Colonic mucosa (tissue), 4 donors: ENCODE measurements around the gene CPNE5. TPM values are rescaled to one million over a fixed set of nuclear protein-coding genes. Genes with fewer than 3 reads are reported as not detected.
"Not testable (repeated sequence)": the region's sequence is repeated elsewhere in the genome, so short reads cannot be mapped to it uniquely, and the experiment has no call there.

Source experiments
- DNase-seq: peaks from one replicate; pipeline ENCODE4 v3.0.0-alpha.2; 2020
- H3K27ac ChIP-seq: fragments of 200-600 bp; one replicate; pipeline ENCODE4 v1.8.0; 2021
- H3K27me3 ChIP-seq: fragments of 200-600 bp; one replicate; pipeline ENCODE4 v1.8.0; 2021
- H3K36me3 ChIP-seq: fragments of 200-600 bp; one replicate; pipeline ENCODE4 v1.8.0; 2021
- H3K4me1 ChIP-seq: fragments of 200-600 bp; one replicate; pipeline ENCODE4 v1.8.0; 2021; ENCODE audit warnings: mild to moderate bottlenecking
- H3K4me3 ChIP-seq: fragments of 200-600 bp; one replicate; pipeline ENCODE4 v1.8.0; 2021
- H3K9ac ChIP-seq, 2 donors: one replicate each; pipeline ENCODE4 v1.7.0; 2013; ENCODE audit warnings: control low read depth in 2 of 2, low read depth in 2 of 2, low read length in 2 of 2
- H3K9me3 ChIP-seq: fragments of 200-600 bp; one replicate; pipeline ENCODE4 v1.8.0; 2021
- CTCF ChIP-seq: fragments of 200-600 bp; IDR thresholded peaks from one replicate; pipeline ENCODE4 v1.8.0; 2022; ENCODE audit warnings: antibody characterized with exemption, mild to moderate bottlenecking
- intact Hi-C: fragments of 100-400 bp; cut with DNase I; formaldehyde crosslinking; loops from one replicate; pipeline ENCODE4 v1.14.1; 2022
- total RNA-seq, 2 donors: library from RNA; stranded (reverse); fragmentation: NEBNext Ultra II Directional in 1 of 2; extraction: Animal tissue kit (Norgen Biotek cat#: 25700) in 1 of 2; gene quantifications; one replicate each; pipeline ENCODE4 v1.2.1, GENCODE V29; 2021
- donor health status: healthy.
- donor health status: DM: no; HTN: no; CAD: no.
- donor health status: DM: no; HTN: no; CAD: no.

The CPNE5 gene
- total RNA-seq, 2 donors from 2014 or later = 4.6 to 8.0 TPM

GRCh38 chr6:36817176-36817817, 21.9 kb downstream of the CPNE5 start:
- no peak overlapping the region for H3K27ac ChIP-seq
- H3K36me3 ChIP-seq = no peaks in the 10 kb centered on the region
- no peaks in the 10 kb centered on the region for H3K27me3 ChIP-seq
- H3K9me3 ChIP-seq = no peaks in the 10 kb centered on the region
- H3K9ac ChIP-seq = no peak overlapping the region
- intact Hi-C loops = no loop called here
- DNase-seq = no peak
- no peaks in the 10 kb centered on the region for H3K4me1 ChIP-seq
- TF ChIP-seq CTCF = no peak
- no peak overlapping the region for H3K4me3 ChIP-seq

GRCh38 chr6:36815962-36816735, 23.1 kb downstream of the CPNE5 start:
- DNase-seq = no peak
- Histone ChIP-seq H3K27ac (no peak overlapping the region), H3K36me3 (no peaks in the 10 kb centered on the region), H3K27me3 (no peaks in the 10 kb centered on the region), H3K9ac (no peak overlapping the region), H3K4me3 (no peak overlapping the region), H3K4me1 (no peaks in the 10 kb centered on the region), H3K9me3 (no peaks in the 10 kb centered on the region)
- TF ChIP-seq CTCF = no peak
- intact Hi-C loops = no loop called here

- intact Hi-C loops = no loop called here
Observed at GRCh38 chr6:36814249-36814648, 25.0 kb downstream of the CPNE5 start.

GRCh38 chr6:36813526-36813925, 25.7 kb downstream of the CPNE5 start:
- intact Hi-C loops = no loop called here
- Histone ChIP-seq H3K4me3 (no peak overlapping the region), H3K9ac (no peak overlapping the region), H3K27ac (no peak overlapping the region), H3K36me3 (no peaks in the 10 kb centered on the region), H3K4me1 (no peaks in the 10 kb centered on the region), H3K9me3 (no peaks in the 10 kb centered on the region), H3K27me3 (no peaks in the 10 kb centered on the region)
- TF ChIP-seq CTCF = no peak
- no peak for DNase-seq

More at GRCh38 chr6:36814249-36814648, 25.0 kb downstream of the CPNE5 start:
- no peak overlapping the region for H3K27ac ChIP-seq
- no peak for TF ChIP-seq CTCF
- DNase-seq = no peak
- H3K9ac ChIP-seq = no peak overlapping the region
- no peaks in the 10 kb centered on the region for H3K4me1 ChIP-seq
- no peaks in the 10 kb centered on the region for H3K36me3 ChIP-seq
- no peaks in the 10 kb centered on the region for H3K9me3 ChIP-seq
- H3K4me3 ChIP-seq = no peak overlapping the region
- H3K27me3 ChIP-seq = no peaks in the 10 kb centered on the region

GRCh38 chr6:36813047-36813446, 26.2 kb downstream of the CPNE5 start:
- H3K36me3 ChIP-seq, intact Hi-C loops, H3K4me1 ChIP-seq, H3K9me3 ChIP-seq, DNase-seq, H3K4me3 ChIP-seq, H3K27ac ChIP-seq, H3K9ac ChIP-seq, H3K27me3 ChIP-seq: not testable (repeated sequence)
